ENCODE data around the gene ANKMY2.
"Not testable (repeated sequence)": the region's sequence is repeated elsewhere in the genome, so short reads cannot be mapped to it uniquely, and the experiment has no call there.

ANKMY2 gene

GRCh38 chr7:16660702-16661464 is 15.3 kb upstream of the ANKMY2 start:
- no peak overlapping the region for H3K27ac ChIP-seq
- H3K4me3 ChIP-seq = no peak overlapping the region

GRCh38 chr7:16659854-16660497 is 14.4 kb upstream of the ANKMY2 start:
- not testable (repeated sequence) for H3K4me3 ChIP-seq, H3K27ac ChIP-seq

- H3K27ac ChIP-seq = peak overlapping the region in 1 of 21 experiments; percentile 20
- H3K4me3 ChIP-seq = no peak overlapping the region
These were observed 12.2 kb upstream of the ANKMY2 start for GRCh38 chr7:16657656-16658279.

- H3K4me3 ChIP-seq = no peak overlapping the region
These were observed 10.6 kb upstream of the ANKMY2 start for GRCh38 chr7:16656141-16656540.

GRCh38 chr7:16655394-16655793 is 9.8 kb upstream of the ANKMY2 start:
- Histone ChIP-seq H3K27ac (no peak overlapping the region), H3K4me3 (no peak overlapping the region)

More at GRCh38 chr7:16656141-16656540, 10.6 kb upstream of the ANKMY2 start:
- no peak overlapping the region for H3K27ac ChIP-seq

GRCh38 chr7:16652888-16653287 is 7.3 kb upstream of the ANKMY2 start:
- H3K4me3 ChIP-seq = no peak overlapping the region
- peak overlapping the region in 7 of 21 experiments; percentile 2 to 46 (median 20) for H3K27ac ChIP-seq

GRCh38 chr7:16652240-16652583 is 6.7 kb upstream of the ANKMY2 start:
- Histone ChIP-seq H3K4me3 (no peak overlapping the region), H3K27ac (peak overlapping the region in 3 of 21 experiments; percentile 17 to 49 (median 20))

- H3K4me3 ChIP-seq = no peak overlapping the region
- no peak overlapping the region for H3K27ac ChIP-seq
These were observed 6.1 kb upstream of the ANKMY2 start for GRCh38 chr7:16651396-16652239.

- Histone ChIP-seq H3K27ac (no peak overlapping the region), H3K4me3 (no peak overlapping the region)
These were observed 4.7 kb upstream of the ANKMY2 start for GRCh38 chr7:16650266-16650665.

GRCh38 chr7:16649196-16649595 is 3.6 kb upstream of the ANKMY2 start:
- peak overlapping the region in 2 of 21 experiments; percentile 13 to 23 for H3K27ac ChIP-seq

GRCh38 chr7:16648551-16648950 is 3.0 kb upstream of the ANKMY2 start:
- no peak overlapping the region for H3K4me3 ChIP-seq
- peak overlapping the region in 1 of 21 experiments; percentile 23 for H3K27ac ChIP-seq

More at GRCh38 chr7:16649196-16649595, 3.6 kb upstream of the ANKMY2 start:
- no peak overlapping the region for H3K4me3 ChIP-seq

- H3K27ac ChIP-seq = no peak overlapping the region
- H3K4me3 ChIP-seq = peak overlapping the region in 4 of 7 experiments; percentile 64 to 86 (median 81)
These were observed 1.9 kb upstream of the ANKMY2 start for GRCh38 chr7:16647435-16647960.

GRCh38 chr7:16646472-16647072 is 1.0 kb upstream of the ANKMY2 start:
- Histone ChIP-seq H3K4me3 (peak overlapping the region; percentile 64 to 96 (median 78)), H3K27ac (peak overlapping the region; percentile 91 to 100 (median 97))

GRCh38 chr7:16644636-16645592 is 640 bp downstream of the ANKMY2 start:
- peak overlapping the region; percentile 64 to 96 (median 78) for H3K4me3 ChIP-seq

GRCh38 chr7:16644157-16644556 is 1.4 kb downstream of the ANKMY2 start:
- H3K27ac ChIP-seq = peak overlapping the region in 8 of 21 experiments; percentile 87 to 99 (median 97)
- H3K4me3 ChIP-seq = peak overlapping the region; percentile 64 to 96 (median 78)

More at GRCh38 chr7:16644636-16645592, 640 bp downstream of the ANKMY2 start:
- peak overlapping the region; percentile 65 to 100 (median 96) for H3K27ac ChIP-seq

GRCh38 chr7:16638282-16639280 is 7.0 kb downstream of the ANKMY2 start:
- Histone ChIP-seq H3K27ac (peak overlapping the region in 1 of 21 experiments; percentile 4), H3K4me3 (no peak overlapping the region)

- Histone ChIP-seq H3K4me3 (no peak overlapping the region), H3K27ac (no peak overlapping the region)
These were observed 8.2 kb downstream of the ANKMY2 start for GRCh38 chr7:16637379-16637778.

Measured in skin epidermis (tissue), 12 donors.